Lung microvascular endothelial cell (primary cell): Measurements from ENCODE around the gene STAB1. TPM values are rescaled to one million over a fixed set of nuclear protein-coding genes. Genes with fewer than 3 reads are reported as not detected.
A peak's percentile ranks its signal among the peaks of the same experiment; 100 is the strongest.

Source experiments
- DNase-seq, 2 donors: peaks; one replicate each; pipeline versions ENCODE4 v3.0.0 to v3.0.0-alpha.2; 2010; ENCODE audit warnings: low read depth in 2 of 2
- total RNA-seq: library from RNA; depleted of rRNA; stranded (reverse); fragments of >200 nt; gene quantifications from 2 replicates; pipeline ENCODE4 v1.2.1, GENCODE V29; 2014

STAB1 gene
- 136 and 224 TPM in 2 replicates for total RNA-seq

GRCh38 chr3:52494886-52495495 is at the start of gene STAB1:
Gene STAB1, plus strand, starts transcription at chr3:52495338. Its CDS starts 76 bp downstream, at chr3:52495414.
- DNase-seq = peak; percentile 92 to 98

- DNase-seq = no peak
Measured at GRCh38 chr3:52446042-52446441, 49.1 kb upstream of the STAB1 start.

GRCh38 chr3:52446631-52447511 is 48.3 kb upstream of the STAB1 start:
- DNase-seq = peak; percentile 57 to 74

GRCh38 chr3:52447512-52448355 is 47.4 kb upstream of the STAB1 start:
- no peak for DNase-seq

- no peak for DNase-seq
Measured at GRCh38 chr3:52450489-52451236, 44.5 kb upstream of the STAB1 start.

- no peak for DNase-seq
Measured at GRCh38 chr3:52451237-52452083, 43.7 kb upstream of the STAB1 start.

- DNase-seq = no peak
Measured at GRCh38 chr3:52452126-52452525, 43.0 kb upstream of the STAB1 start.

- DNase-seq = no peak
Measured at GRCh38 chr3:52452570-52453221, 42.4 kb upstream of the STAB1 start.

GRCh38 chr3:52453496-52454249 is 41.5 kb upstream of the STAB1 start, which contains the start of gene TNNC1:
Gene TNNC1, minus strand, starts transcription at chr3:52454041. Its CDS starts 26 bp downstream, at chr3:52454015.
- no peak for DNase-seq

- no peak for DNase-seq
Measured at GRCh38 chr3:52454250-52454937, 40.7 kb upstream of the STAB1 start.

GRCh38 chr3:52454938-52455282 is 40.2 kb upstream of the STAB1 start:
- no peak for DNase-seq

GRCh38 chr3:52455283-52456168 is 39.6 kb upstream of the STAB1 start, which contains the start of gene NISCH:
Gene NISCH, plus strand, starts transcription at chr3:52455604. Its CDS starts 38 bp downstream, at chr3:52455642.
- DNase-seq = peak; percentile 81 to 92

GRCh38 chr3:52456169-52456799 is 38.9 kb upstream of the STAB1 start:
- DNase-seq = peak in 1 of 2 donors; percentile 28

GRCh38 chr3:52456800-52457183 is 38.3 kb upstream of the STAB1 start:
- DNase-seq = no peak

GRCh38 chr3:52458031-52458760 is 36.9 kb upstream of the STAB1 start:
- no peak for DNase-seq
